Left hindlimb (tissue), 1 donor: ENCODE results near the gene CDK14.
"Not testable (repeated sequence)": the region's sequence is repeated elsewhere in the genome, so short reads cannot be mapped to it uniquely, and the experiment has no call there.

ENCODE experiments used
- DNase-seq: peaks from one replicate; pipeline ENCODE4 v3.0.0-alpha.2; 2018

Gene CDK14

DNA sequence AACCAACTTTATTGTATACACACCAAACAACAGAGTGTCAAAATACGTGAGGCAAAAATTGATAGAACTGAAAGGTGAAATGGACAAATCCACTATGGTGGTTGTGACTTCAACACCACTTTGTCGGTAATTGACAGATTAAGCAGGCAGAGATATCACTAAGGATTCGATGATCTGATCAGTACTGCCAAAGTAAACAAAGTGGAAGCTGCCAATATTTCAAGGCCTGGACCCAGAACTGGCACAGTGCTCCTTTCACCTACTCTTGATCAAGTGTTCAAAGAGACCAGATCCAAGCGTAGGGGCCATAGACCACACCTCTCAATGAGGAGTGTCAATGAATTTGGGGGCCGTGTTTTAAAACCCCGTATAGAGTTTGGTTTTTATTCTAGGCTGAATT is 167.0 kb downstream of the CDK14 start:
- no peak for DNase-seq

DNA sequence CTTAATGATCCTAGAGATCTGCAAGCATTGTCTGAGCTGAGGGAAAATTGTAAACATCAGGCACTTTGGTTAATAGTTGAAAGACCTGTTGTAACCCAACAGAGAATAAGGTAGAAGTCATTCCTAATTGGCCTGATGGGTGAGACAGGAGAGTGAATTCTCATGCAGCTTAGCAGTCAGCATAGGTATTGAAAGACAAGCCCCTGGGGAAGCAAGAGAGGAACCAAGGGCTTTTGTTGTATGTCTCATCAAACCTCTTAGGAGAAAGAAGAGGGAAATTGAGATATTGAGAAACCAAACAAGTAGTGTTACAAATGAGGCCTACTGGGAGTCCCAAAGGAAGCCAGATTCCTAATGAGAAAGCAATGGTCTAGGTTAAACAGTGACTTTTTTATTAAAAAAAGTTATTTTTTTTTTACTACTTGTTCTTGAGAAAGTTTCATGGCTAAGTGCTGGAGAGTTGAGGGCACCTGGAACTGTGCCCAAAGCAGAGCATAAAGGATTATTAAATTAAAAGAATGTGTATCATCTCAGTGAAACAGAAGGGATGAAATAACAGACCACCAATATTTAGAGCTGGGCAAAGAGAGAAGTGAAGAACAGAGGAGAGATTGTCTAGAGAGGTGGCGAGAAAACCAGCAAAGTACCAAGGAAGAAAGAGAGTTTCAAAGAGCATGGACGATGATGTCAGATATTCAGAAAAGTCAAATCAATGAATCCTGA is 168.9 kb downstream of the CDK14 start:
- DNase-seq: no peak

DNA sequence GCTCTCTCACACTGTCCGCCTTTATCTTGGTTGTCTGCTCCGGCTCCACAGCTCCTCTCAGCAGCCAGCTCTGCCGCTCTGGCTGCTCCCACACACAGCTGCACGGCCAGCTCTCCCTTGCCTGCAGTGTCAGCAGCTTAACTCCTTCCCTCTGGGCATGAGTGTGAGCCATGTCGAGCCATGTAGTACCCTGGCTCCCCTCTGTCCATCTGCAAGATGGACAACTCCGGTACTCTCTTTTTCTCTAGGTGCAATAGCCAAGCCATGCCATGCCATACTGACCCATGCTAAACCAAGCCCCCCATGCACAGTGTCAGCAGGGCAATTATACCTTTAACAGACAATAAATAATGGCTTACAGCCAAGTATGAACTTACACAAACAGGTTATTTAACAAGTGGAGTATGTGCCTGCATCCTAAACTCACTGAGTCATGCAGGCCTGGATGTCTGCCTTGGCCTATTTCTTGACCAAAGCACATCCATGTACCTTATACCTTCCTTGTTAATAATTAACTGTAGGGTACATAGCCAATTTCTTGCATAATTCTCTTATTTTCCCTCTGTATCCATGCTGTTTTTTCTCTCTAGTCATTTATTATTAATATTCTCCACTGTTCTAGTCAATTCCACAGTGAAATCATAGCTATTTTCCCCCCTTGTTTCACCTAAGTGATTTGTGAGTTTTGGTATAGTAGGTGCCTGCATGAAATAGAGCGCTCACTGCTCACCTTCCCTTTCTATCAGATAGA is 170.9 kb downstream of the CDK14 start:
- DNase-seq: peak; percentile 47

DNA sequence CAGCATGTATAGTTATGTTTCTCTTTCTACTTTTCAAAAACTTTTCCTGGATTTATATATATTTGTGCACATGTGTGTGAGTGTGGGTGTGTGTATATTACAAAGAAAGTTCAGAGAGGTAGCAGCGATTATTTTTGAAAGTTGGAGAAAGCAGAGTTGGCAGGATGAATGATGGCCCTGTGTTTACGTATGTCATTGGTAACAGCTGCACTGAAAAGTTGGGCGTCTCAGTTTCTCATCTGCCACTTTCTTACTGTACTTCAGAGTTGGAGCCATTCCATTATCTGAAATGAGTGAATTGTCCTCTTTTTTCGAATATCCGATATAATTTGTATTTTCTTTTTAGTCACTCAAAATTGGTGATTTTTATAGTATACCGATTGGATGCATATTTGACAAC is 172.2 kb downstream of the CDK14 start:
- DNase-seq: no peak

DNA sequence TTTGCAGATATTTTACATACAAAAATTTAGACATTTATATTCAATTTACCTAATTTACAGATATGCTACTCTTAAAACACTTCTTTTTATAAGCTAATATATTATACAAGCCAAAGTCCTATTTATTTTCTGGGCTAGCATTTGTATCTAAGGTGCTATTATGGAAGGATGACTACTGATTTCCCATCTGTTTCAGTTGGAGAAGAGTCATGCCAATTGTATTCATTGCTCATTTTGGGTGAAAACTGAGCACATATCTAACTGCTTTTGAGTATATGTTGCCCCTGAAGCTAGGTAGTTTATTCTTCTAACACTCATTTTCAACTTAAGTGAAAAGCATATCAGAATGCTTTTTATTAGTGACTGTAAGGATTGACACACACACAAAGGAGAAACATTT is 172.9 kb downstream of the CDK14 start:
- no peak for DNase-seq

DNA sequence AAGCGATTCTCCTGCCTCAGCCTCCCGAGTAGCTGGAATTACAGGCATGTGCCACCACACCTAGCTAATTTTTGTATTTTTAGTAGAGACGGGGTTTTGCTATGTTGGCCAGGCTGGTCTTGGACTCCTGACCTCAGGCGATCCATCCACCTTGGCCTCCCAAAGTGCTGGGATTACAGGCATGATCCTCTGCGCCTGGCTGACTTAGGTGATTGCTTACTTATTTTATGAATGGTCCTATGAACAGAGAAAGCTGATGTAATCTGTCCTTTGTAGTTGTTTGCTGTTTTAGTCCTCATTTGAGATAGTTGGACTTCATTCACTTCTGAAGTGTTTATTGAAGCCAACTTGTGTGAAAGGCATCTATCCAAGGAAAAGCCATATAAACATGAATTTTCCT is 173.4 kb downstream of the CDK14 start:
- DNase-seq: not testable (repeated sequence)

DNA sequence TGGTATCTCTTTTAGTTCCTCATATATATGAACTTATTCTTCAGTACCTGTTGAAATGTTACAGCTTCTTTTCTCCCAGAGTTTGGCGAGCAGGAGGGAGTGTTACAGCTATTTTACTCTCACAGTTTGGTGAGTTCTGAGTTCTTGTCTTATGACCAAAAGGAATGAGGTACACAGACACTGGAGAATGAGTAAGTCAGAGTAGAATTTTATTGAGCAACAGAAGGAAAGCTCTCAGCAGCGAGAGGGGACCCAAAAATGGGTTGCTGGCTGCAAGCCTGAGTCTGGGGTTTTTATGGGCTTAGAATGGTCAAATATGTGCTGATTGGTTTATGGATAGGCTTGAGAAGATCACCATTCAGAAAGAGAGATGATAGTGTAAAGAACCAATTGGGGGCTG is 175.2 kb downstream of the CDK14 start:
- no peak for DNase-seq

DNA sequence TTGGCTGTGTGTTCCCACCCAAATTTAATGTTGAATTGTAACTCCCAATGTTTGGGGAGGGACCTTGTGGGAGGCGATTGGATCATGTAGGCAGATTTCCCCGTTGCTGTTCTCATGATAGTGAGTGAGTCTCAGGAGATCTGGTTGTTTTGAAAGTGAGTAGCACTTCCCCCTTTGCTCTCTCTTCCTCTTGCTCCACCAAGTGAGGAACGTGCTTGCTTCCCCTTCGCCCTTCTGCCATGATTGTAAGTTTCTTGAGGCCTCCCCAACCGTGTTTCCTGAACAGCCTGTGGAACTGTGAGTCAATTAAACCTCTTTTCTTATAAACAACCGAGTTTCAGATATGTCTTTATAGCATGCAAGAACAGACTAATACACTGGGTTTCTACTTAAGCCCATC is 176.3 kb downstream of the CDK14 start:
- no peak for DNase-seq

DNA sequence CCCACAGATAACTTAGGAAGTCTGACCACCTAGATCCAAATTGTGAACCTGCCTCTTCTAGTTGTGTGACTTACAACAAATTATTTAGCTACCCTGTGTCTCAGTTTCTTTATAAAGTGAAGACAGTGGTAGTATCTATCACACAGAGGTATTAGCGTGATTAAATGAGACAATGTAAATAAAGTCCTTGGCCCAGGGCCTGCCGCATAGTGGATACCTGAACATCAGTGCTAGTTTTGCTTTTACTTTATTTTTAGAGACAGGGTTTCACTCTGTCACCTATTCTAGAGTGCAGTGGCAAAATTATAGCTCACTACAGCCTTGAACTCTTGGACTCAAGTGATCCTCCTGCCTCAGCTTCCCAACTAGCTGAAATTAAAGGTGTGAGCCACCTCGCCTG is 177.1 kb downstream of the CDK14 start:
- DNase-seq: no peak

DNA sequence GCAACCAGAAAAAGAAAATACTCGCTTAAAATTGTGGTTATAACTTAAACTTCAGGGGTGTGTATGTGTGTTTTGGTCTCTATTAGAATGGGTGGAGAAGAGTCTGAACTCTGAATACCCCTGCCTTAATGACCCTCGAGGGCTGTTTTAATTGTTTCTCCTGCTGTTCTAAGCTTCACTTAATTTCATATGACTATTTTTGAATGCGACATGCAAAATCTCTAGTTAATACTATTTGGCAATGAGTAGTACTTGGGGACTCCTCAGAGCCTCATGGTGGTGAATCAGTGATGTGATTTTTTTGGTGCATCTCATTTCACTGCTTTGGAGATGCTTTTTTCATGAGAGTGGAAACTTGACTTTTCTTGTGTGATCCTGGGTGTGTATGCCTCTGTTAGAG is 178.6 kb downstream of the CDK14 start:
- DNase-seq: no peak

DNA sequence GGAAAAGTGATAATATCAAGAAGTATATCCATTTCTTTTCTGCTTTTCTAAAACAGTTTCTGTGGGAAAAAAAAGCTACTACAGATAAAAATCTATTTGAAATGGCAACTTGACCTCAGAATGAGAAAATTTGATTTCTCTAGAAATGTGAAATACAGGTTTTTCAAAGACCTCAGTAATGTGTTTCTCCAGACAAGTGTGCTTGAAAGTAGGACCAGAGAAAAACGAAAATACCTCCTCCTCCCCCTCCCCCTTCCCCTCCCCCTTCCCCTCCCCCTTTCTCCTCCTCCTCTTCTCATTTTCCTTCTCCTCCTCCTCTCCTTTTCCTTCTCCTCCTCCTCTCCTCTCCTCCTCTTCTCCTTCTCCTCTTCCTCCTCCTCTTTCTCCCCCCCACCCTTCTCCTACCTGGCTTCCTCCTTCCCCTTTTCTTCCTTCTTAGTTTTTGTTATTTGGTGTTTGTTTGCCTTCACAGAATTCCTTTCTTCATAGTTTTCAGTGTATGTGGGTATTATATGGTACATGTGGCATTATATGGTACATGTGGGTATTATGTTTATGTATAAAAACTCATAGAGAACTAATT is 179.4 kb downstream of the CDK14 start:
- DNase-seq: no peak

DNA sequence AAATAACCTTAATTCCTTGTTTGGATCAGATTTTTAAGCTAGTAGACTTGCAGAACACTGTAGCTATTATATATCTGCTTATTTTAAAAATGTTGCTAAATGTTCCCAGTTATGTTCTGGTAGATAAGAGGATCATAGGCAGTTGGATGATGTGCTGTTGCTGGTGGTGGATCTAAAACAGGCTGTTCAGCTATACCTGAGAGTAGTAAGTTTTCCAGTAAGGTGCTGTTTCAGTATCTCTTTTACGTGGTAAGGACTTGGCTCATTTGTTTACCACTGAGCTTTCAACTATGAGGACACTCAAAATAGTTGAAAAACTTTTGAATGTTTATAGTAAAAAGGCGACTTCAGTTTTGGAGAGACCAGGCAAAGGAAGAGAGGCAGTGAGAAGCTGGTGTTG is 180.9 kb downstream of the CDK14 start:
- DNase-seq: no peak

DNA sequence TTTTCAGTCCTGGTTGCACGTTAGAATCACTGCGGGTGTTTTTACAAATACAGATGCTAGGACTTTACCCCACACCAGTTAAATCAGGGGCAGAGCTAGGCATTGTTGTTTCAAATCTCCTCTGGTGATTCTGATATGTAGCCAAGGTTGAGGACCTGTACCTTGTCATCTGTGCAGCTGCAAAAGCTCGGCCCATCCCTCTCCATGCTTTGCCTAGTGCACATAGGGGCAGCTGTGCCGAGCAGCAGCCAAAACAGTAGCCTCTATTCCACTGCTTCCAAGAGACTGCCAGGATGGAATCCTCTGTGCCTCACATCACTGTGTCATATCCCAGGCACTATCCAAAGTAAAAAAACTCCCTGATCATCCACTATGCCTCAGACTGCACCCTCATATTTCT is 181.3 kb downstream of the CDK14 start:
- DNase-seq: peak; percentile 38

DNA sequence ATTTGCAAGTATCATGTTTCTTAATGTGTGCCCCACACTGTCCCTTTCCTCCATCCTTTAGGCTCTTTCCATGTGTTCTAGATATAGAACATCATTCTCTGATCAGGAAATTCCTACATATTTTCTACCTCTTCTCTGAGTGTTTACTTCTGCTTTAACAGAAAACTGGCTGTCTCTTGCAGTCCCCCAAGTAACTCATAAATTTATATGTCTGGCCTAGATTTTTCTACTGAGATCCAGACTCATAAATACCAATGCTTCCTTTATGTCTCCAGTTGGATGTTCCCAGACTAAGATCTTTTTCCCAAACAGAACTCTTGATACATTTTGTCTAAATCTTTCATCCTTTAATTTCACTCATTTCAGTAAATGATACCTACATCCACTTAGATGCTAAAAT is 181.8 kb downstream of the CDK14 start:
- no peak for DNase-seq

DNA sequence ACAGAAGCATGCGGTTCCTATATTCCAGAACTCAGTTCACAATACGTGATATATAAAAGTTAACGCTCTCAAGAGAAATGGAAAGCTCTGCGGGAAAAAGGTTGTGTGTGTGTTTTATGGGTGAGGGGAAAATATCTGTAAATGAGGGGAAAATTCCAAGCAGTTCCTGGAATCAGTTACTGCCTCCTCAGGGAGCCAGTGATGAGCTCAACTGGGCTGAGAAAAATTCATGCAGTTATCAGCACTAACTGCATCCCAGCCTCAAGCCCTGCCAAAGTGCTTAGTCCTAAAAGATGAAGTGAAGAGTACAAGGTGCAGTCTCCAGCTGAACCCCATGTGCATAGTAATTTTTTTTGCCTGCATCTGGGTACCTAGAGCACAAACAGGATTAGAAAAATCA is 191.9 kb downstream of the CDK14 start:
- DNase-seq: peak; percentile 81

DNA sequence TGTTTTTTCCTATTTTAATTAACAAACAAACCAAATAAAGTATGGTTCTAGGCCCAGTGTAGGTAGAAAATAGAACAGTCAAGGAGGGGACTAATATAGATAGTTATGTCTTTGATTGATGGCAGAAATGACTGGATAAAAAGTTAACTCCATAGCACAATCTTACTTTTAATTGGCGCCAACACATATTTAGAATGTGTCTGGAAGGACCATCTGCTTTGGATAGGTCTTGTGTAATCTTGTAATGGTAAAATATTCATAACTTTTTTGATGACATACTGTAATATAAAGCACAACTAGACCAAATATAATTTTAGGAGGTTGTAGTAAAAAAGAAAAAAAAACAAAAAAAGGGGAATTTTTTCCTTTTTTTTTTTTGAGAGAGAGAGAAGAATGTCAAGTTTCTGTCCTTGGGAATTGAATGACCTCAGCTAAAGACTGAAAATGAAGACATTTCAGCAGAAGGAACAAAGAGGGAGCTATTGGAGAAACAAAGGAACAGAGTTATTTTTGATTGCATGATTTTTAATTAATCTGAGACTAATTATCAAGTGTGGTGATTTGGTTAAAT is 193.7 kb downstream of the CDK14 start:
- DNase-seq: no peak

DNA sequence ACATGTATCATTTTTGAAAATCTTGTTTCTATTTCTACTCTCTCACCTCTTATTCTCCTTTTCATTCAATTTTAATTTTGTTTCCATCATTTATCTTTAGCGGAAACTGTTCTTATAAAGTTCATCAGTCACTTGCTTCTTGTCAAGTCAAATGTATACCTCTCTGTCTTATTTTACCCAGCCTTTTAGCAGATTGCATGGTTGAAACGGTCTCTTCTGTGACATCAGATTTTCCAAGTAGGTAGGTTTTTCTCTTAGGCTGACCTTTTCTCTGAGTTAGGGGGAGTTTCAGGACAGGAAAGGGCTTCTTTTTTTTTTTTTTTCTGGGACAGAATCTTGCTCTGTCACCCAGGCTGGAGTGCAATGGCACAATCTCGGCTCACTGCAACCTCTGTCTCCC is 195.5 kb downstream of the CDK14 start:
- no peak for DNase-seq

DNA sequence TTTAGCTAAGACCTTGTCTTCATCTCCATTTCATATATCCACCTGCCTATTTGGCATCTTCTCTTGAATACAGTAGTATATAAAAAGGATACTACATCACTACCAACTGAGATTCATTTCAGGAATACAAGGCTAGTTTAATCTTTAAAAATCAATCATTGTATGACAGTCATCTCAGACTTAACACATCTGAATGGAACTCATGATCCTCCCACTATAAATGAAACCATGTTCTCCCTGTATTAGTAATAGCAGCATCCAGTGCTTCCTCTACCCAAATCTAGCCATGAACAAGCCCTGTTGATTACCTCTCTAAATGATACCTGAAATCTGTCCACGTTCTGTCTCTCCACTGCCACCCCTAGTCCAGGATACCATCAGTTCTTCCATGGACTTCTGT is 196.2 kb downstream of the CDK14 start:
- DNase-seq: no peak

DNA sequence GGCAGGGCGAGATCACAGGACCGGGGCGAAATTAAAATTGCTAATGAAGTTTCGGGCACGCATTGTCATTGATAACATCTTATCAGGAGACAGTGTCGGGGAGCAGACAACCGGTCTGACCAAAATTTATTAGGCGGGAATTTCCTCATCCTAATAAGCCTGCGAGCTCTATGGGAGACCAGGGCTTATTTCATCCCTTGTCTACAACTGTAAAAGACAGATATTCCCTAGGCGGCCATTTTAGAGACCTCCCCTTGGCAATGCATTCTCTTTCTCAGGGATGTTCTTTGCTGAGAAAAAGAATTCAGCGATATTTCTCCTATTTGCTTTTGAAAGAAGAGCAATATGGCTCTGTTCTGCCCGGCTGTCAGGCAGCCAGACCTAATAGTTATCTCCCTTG is 198.1 kb downstream of the CDK14 start:
- DNase-seq: not testable (repeated sequence)

DNA sequence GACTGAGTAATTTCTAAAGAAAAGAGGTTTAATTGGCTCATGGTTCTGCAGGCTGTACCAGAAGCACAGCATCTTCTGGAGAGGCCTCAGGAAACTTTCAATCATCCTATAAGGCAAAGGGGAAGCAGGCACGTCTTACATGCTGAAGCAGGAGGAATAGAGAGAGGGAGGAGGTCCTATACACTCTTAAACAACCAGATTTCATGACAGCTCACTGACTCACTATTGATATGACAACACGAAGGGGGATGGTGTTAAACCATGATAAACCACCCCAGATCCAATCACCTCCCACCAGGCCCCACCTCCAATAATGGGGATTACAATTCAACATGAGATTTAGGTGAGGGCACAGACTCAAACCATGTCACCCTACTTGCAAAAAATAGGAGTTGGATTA is 201.5 kb downstream of the CDK14 start:
- no peak for DNase-seq

DNA sequence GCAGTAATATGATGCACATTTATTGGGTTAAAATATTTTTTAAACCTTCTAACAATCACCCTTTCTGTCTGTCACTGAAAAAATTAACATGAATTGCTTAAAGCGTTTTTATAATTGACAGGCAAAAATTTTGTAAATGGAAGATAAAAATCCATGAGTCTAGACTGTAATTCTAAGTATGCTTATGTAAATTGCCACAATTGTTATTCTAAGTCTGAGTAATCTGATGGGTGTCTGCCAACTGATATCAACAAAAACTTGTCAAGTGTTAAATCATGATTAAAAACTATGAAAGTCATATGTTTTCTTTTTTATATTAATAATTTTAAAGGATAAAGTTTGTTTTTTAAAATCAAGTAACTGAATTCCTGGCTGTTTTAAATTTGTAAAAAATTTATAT is 208.2 kb downstream of the CDK14 start:
- no peak for DNase-seq

DNA sequence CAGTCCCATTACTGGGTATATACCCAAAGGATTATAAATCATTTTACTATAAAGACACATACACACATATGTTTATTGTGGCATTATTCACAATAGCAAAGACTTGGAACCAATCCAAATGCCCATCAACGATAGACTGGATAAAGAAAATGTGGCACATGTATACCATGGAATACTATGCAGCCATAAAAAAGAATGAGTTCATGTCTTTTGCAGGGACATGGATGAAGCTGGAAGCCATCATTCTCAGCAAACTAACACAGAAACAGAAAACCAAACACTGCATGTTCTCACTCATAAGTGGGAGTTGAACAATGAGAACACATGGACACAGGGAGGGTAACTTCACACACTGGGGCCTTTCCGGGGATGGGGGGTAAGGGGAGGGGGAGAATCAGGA is 219.4 kb downstream of the CDK14 start:
- not testable (repeated sequence) for DNase-seq

DNA sequence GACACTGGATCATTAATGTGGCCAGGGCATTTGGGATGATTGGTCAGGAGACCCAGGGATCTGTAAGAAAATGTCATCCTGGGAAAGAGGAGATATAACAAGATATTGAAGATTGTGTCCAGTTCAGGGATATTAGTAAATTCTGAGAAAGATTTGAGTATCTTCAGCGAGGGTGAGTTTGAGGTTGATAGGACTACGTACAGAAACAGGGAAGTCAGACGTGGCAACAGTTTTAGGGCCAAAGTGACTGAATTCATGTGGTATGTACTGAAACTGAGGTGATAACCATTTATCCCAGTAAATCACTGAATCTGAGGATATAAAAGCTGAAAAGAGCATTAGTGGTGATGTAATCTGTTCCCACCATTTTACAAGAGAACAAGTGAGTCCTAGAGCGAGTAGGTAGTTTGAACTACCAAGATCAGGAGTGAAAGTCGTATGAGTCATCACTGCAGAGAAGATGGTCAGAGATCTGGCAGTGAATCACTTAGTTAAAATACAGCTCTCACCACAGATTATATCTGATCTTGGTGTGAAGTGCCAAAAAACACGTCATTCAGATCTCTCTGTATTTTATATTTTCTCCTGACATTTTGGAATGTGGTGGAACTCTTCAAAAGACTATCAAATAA is 220.5 kb downstream of the CDK14 start:
- DNase-seq: no peak

DNA sequence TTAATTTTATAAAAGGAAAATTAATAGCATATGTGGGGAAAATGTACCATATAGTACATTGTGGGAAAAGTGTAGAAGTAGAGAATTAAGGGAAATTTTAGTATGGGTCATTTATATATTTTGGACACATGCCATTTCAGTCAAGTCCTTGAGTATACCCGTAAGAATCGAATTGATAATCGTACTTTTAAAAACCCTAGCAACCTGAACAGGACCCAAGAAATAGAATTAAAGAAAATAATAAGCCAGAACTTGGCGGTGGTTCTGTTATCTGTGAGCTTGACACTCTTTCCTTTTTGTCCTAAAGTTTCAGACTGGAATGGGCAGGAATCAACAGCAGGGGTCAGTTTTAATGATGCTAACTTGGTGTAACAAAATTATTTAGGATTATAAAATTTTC is 221.0 kb downstream of the CDK14 start:
- no peak for DNase-seq
